Retinal pigment epithelial cell (primary cell): ENCODE measurements around the gene DLGAP1.

Experiments
- DNase-seq: peaks from one replicate; pipeline ENCODE4 v3.0.0-alpha.2; 2010; ENCODE audit warnings: low read depth
- H3K4me3 ChIP-seq: 2 replicates; pipeline ENCODE4 v1.5.1; 2011; ENCODE audit warnings: mild to moderate bottlenecking, low read length, control low read depth, moderate library complexity
- CTCF ChIP-seq: conservative IDR thresholded peaks from 2 replicates; pipeline ENCODE4 v1.5.1; 2011; ENCODE audit warnings: low read depth, low read length, control low read depth, inconsistent platforms

DLGAP1 gene

GRCh38 chr18:4394700-4395099 lies 60.4 kb downstream of the DLGAP1 start:
- DNase-seq, result no peak
- H3K4me3 ChIP-seq, result no peak overlapping the region
- TF ChIP-seq CTCF, result no peak

- no peak for TF ChIP-seq CTCF
Observed at GRCh38 chr18:4391859-4392258, 63.2 kb downstream of the DLGAP1 start.

DNA sequence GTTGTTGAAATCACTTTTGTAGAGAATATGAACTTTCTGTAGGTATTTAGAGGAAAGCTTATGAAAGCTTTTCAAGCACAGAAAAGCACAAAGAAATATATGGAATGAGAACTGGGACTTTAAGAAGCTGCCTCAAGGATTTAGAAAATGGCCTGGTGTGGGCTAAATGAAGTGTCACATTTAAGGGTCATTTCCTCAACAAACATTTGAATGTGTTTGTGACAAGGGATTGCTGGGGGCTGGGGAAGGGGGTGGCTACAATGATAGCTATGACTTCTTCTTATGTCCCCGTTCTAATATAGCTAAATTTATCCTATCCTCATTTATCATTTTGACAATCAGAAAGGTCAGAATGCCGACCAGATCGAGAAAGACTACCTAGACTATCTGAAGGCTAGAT lies 69.2 kb downstream of the DLGAP1 start:
- no peak for DNase-seq
- TF ChIP-seq CTCF, result no peak

More at GRCh38 chr18:4391859-4392258, 63.2 kb downstream of the DLGAP1 start:
- no peak overlapping the region for H3K4me3 ChIP-seq
- DNase-seq, result no peak

GRCh38 chr18:4384932-4385331 lies 70.2 kb downstream of the DLGAP1 start:
- no peak overlapping the region for H3K4me3 ChIP-seq
- no peak for TF ChIP-seq CTCF
- no peak for DNase-seq

More for the DNA sequence above, 69.2 kb downstream of the DLGAP1 start:
- H3K4me3 ChIP-seq, result no peak overlapping the region

DNA sequence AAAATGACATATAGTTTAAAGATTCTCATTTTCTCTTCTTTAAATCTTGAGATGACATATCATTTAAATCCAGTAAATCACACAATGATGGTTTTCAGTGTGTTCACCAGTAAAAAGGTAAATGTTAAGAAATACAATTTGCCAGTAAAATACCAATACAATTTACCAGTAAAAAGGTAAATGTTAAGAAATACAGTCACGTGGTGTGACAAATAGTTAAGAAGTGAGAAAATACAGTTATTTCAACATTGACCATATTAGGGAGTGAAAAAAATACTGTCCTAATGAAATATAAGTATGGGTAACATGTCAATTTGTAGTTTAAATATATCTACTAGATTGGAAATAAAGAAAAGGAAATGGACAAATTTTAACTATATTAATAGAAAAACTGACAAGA lies 80.5 kb downstream of the DLGAP1 start:
- DNase-seq, result no peak
- H3K4me3 ChIP-seq, result no peak overlapping the region
- no peak for TF ChIP-seq CTCF

GRCh38 chr18:4369705-4370104 lies 85.4 kb downstream of the DLGAP1 start:
- no peak for DNase-seq
- no peak for TF ChIP-seq CTCF
- no peak overlapping the region for H3K4me3 ChIP-seq

DNA sequence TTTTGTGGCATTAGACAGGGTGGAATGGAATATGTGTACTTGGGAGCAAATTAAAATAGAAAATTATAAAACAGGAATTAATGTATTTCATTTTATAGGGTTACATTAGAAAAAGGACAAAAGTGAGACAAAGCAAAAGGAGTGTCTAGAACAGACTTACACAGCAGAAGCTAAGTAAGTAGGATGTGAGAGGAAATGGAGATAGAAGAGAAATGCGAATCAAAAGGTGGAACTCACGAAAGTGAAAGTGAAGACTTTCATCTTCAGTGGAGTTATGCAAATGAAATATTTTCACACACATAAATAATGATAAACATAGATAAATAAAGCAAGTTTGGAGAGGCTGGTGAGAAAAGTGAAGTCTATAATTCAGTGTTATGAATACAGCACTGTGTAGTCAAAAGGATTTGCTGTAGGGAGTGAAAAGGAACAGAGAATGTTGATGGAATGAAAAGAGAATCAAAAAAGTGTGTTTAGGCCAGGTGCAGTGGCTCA lies 94.8 kb downstream of the DLGAP1 start:
- no peak for DNase-seq
- no peak overlapping the region for H3K4me3 ChIP-seq
- TF ChIP-seq CTCF, result no peak
